ENCODE data around the gene CNN3.

The CNN3 gene

GRCh38 chr1:94878329-94878728 is 48.6 kb downstream of the CNN3 start:
- no peak for DNase-seq (ENCODE audit: low read depth)
- H3K4me3 ChIP-seq (ENCODE audit: low read depth, low read length) = no peak overlapping the region
- no peak for TF ChIP-seq CTCF (conservative IDR thresholded peaks at IDR 0.05; ENCODE audit: low read depth, low read length)

- no peak overlapping the region for H3K4me3 ChIP-seq (ENCODE audit: low read depth, low read length)
- no peak for TF ChIP-seq CTCF (conservative IDR thresholded peaks at IDR 0.05; ENCODE audit: low read depth, low read length)
- no peak for DNase-seq (ENCODE audit: low read depth)
These were observed 50.5 kb downstream of the CNN3 start for GRCh38 chr1:94876362-94876761.

- no peak for TF ChIP-seq CTCF (conservative IDR thresholded peaks at IDR 0.05; ENCODE audit: low read depth, low read length)
- no peak overlapping the region for H3K4me3 ChIP-seq (ENCODE audit: low read depth, low read length)
- no peak for DNase-seq (ENCODE audit: low read depth)
These were observed 51.1 kb downstream of the CNN3 start for GRCh38 chr1:94875794-94876193.

GRCh38 chr1:94874423-94874822 is 52.5 kb downstream of the CNN3 start:
- TF ChIP-seq CTCF (conservative IDR thresholded peaks at IDR 0.05; ENCODE audit: low read depth, low read length) = no peak
- no peak for DNase-seq (ENCODE audit: low read depth)
- no peak overlapping the region for H3K4me3 ChIP-seq (ENCODE audit: low read depth, low read length)

GRCh38 chr1:94873520-94874351 is 53.2 kb downstream of the CNN3 start:
- H3K4me3 ChIP-seq (ENCODE audit: low read depth, low read length) = no peak overlapping the region
- peak; percentile 34 for DNase-seq (ENCODE audit: low read depth)
- TF ChIP-seq CTCF (conservative IDR thresholded peaks at IDR 0.05; ENCODE audit: low read depth, low read length) = no peak

- H3K4me3 ChIP-seq (ENCODE audit: low read depth, low read length) = no peak overlapping the region
- no peak for TF ChIP-seq CTCF (conservative IDR thresholded peaks at IDR 0.05; ENCODE audit: low read depth, low read length)
- no peak for DNase-seq (ENCODE audit: low read depth)
These were observed 54.0 kb downstream of the CNN3 start for GRCh38 chr1:94872771-94873495.

All from choroid plexus epithelial cell (primary cell).